NCI-H748 (cell line): Measurements from ENCODE around the gene OTOGL.
"Not testable (repeated sequence)": the region's sequence is repeated elsewhere in the genome, so short reads cannot be mapped to it uniquely, and the experiment has no call there.

ENCODE experiments used
- DNase-seq: peaks from one replicate; lab custom pipeline; 2025; ENCODE audit not compliant: unreplicated experiment; lab: John Stamatoyannopoulos, UW

The OTOGL gene

DNA sequence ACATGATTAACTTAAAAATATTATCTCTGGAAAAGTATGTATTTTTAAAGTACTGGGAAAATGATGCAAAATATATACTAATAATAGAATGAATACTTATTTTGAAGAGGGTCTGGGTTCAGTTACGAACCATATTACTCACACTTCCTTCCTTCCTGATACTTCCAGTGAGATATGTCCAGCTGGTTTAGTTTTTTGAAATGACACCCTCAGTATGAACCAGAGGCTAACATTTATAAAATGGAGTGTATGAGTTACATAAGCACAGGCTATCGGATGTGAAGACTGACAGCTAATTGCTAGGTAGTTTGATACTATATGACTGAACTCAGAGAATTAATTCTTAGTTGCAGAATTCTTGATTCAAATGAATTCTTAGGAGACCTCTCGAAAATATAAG, 122.9 kb downstream of the OTOGL start:
- no peak for DNase-seq

DNA sequence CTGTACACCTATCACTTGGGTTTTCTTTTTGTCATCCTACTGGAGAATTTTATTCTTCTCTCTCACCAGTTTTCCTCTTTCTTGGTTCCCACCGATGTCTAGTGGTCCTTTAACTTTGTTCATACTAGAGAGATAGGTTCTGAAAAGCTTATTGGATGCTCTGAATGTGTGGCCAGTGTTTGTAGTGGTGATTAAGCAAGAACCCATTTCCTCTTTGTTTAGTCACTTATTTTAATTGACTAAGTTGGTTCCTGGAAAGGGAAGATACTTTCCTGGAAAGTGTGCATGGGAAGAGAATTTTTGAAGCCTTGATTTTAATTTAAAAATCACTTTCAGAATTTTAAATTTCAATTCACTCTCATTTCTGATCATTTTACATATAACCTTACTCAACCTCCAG, 127.2 kb downstream of the OTOGL start:
- DNase-seq = no peak

DNA sequence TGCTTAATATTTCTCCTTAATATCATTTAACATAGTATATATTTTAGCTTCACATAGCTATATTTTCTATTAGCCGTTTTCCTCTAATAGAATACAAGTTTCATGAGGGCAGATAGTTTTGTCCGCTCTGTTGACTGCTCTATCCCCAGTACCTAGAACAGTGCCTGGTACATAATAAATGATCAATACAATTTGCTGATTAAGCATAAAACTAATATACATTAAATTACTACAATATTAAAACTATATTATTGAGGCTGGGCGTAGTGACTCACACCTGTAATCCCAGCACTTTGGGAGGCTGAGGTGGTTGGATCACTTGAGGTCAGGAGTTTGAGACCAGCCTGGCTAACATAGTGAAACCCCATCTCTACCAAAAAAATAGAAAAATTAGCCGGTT, 128.6 kb downstream of the OTOGL start:
- not testable (repeated sequence) for DNase-seq

DNA sequence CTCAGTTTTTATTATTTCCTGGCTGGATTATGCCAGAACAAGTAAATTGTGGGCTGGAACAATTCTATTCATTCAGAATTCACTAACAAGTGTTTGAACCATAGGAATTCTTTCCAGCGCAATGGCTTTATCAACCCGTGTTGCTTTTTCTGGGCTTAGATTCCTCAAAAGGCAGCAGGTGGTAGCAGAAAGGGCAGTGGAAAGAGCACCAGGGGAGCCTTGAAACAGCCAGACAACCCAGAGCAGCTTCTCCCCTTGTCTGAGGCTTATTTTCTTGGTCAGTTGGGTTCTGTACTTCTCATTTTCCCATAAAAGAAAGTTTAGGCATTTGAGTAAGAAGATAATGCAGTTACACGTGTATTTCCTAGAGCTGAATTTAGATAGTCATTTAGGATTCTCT, 130.7 kb downstream of the OTOGL start:
- peak; percentile 27 for DNase-seq

DNA sequence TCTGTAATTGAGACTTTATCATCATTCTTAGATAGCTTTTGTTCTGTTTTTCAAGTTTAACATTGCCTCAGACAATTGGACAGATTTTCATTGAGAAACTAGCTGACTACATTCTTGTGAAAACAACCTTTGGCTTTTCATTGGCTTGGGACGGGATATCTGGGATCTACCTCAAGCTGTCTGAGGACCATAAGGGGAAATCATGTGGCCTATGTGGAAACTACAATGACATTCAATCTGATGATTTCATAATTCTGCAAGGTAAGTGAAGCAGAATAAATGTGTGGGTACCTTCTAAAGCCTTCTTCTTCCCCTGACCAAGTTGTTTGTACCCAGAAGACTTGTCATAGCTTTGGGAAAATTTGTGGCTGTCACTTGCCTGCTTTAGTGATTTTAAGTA, 133.5 kb downstream of the OTOGL start:
- no peak for DNase-seq

DNA sequence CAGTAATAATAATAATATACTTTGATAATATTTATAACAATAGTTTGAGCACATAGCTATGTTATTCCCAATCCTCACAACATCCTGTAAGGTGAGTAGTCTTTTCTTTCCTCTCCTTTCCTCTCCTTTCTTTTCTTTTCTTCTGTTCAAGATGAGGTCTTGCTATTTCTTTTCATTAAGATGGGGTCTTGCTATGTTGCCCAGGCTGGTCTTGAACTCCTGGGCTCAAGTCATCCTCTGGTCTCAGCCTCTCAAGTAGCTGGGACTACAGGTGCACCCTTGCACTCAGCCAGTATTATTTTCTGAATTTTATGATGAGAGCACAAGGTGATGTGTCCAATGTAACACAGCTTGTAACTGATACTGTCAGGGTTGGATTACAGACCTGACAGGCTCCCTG, 134.6 kb downstream of the OTOGL start:
- DNase-seq = peak; percentile 33

DNA sequence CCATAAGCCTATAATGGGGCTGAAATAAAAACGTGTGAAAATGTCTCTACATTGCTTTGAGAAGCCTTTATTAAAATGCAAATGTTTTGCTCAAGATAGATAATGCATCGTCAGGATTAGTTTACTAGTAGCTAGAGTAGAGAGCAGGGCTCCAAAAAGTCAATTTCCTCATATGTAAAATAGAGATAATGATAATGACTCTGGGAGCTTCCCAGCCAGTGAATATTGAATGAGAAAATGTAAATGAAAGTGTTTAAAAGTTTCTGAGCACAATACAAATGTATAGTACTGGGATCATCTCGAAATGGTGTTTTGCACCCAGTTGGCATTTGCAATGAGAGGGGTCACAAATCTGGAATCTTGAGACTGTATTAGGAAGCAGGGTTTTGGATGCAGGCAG, 135.3 kb downstream of the OTOGL start:
- DNase-seq = no peak

DNA sequence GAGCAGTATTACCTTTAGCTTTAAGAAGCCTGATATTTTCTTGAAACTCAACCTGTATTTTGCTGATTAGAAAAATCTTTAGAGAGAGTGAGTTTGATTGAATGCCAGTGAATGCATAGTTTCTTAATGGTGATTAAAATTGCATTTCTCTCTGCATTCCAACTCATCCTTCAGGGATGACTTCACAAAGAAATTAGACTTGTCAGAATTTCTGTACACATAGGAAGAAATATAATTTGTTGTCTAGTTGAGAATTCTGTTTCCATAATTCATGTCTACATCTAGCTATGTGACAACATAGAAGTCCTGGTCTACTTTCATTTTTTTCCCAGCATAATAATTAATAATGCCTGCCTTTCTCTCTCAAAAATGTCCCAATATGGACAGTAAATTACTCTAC, 136.6 kb downstream of the OTOGL start:
- no peak for DNase-seq

DNA sequence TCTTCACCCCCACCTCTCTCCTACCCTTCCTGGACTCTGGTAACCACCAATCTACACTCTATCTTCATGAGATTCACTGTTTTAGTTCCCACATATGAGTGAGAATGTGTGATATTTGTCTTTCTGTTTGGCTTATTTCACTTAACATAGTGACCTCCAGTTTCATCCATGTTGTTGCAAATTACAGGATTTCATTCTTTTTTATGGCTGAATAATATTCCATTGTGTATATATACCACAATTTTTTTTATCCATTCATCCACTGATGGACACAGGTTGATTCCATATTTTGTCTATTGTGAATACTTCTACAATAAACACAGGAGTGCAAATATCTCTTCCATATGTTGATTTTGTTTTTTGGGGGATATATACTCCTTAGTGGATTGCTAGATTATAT, 140.5 kb downstream of the OTOGL start:
- DNase-seq = no peak

DNA sequence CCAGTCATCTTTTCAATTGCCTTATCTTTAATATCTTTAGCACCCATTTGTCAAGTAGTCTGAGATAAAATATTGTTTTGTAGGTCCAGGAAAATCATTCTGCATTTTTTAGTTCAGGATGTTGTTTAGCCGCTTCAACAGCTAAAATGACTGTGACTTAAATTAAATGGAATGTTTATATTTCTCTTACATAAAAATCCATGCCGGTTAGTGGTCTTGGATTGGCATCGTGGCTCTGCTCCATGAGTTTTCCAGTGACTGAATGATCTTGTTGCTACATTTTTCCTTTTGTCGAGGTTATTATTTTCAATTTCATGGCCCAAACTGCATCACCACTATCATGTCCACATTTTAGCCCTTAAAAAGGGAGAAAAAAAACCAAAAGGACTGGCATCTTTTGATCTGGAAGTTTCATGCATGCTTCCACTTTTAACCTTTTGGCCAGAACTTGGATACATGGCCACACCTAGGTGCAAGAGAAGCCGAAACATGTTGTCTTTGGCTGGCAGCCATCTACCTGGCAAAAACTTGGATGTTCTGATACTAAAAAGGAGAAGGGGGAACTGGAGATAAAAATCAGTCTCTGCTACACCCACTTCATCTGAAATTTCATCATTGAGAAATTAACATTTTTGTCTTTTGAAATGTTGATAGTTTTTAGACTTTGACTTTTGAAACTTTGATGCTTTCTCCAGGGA, 142.4 kb downstream of the OTOGL start:
- no peak for DNase-seq

DNA sequence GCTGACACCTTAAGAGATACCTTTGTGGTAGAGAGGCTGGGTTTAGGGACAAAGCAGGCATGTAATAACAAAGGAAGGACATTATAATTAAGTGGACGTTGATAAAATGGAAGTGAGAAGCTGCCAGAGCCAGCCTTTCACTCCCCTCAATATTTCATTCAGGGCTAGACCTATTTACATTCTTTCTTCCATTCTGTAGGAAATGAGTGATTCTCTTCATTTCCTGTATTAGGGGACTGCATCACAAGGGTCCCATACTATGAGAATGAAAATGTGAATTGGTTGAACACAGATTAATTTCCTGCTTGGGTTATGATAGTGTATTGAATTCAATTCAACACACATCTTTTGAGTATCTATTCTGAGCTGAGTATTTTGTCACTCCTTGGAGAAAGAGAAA, 143.0 kb downstream of the OTOGL start:
- DNase-seq = no peak

DNA sequence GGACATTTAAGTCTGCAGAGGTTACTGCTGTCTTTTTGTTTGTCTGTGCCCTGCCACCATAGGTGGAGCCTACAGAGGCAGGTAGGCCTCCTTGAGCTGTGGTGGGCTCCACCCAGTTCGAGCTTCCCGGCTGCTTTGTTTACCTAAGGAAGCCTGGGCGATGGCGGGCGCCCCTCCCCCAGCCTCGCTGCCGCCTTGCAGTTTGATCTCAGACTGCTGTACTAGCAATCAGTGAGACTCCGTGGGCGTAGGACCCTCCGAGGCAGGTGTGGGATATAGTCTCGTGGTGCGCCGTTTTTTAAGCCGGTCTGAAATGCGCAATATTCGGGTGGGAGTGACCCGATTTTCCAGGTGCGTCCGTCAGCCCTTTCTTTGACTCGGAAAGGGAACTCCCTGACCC, 150.2 kb downstream of the OTOGL start:
- DNase-seq = not testable (repeated sequence)

DNA sequence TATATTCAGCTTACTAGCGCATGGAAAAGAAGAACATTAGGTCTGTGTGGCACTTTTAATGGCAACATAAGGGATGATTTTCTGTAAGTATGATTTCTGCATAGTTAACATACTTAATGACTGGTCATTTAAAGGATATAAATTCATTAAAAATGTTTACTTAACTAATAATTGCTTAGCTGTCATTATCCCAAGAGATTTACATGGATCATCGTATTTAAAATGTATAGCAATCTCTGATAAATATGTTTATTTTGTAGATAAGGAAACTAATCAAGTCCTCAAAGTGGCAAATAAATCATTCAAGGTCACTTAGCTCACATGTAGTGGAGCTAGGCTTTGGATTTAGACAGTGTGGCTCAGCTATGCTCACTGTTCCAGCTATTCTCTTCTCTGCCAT, 158.6 kb downstream of the OTOGL start:
- DNase-seq = no peak

DNA sequence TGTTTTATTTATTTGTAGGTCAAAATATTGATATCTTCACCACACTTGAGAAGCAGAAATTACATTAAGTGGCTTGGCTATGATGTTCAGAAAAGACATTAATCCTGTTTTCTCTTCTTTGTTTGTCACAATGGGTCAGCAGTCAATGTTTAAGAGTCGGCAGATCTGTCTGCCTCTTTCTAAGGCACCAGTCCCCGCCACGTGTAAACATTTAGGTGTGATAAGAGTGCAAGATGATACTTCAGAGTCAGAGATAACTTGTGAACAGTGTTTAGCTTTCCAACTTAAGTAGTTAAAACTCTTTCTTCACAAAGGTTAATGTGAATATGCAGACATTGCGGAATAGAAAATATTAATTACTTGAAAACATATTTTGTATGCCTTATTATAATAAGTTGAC, 160.9 kb downstream of the OTOGL start:
- no peak for DNase-seq

DNA sequence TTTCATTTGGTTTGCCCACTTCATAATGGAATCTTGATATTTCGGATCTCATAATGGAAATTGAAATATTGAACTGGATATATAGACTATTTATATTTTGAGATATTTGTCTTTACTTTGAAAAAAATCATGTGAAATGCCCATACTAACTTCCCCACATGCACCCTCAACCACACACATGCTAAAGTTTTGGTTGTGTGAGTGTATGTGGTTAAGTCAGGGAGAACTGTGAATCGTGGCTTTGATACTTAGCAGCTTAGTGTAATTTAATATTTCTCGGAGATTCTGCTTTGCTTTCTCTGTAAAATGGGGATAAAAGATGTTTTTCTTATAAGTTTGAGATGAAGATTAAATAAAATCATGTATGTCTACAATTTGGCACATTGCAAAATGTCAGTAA, 162.1 kb downstream of the OTOGL start:
- no peak for DNase-seq

DNA sequence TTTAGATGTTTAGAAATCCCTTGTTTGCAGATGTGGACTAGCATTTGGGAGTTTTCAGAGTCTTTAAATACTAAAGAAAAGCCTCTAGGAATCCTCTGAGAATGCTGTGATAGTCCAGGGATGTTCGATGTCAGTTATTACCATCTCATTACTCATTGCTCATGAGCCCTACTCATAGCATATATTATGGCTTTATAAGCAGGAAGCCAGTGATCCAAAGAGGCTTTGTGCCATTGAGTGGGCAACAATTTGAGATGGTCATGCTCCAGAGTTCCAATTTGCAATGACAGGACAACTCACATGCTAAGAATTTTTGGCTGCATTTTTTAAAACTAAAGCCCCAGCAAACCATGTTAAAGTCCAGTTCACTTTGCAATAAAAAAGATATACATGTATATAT, 163.0 kb downstream of the OTOGL start:
- DNase-seq = no peak

DNA sequence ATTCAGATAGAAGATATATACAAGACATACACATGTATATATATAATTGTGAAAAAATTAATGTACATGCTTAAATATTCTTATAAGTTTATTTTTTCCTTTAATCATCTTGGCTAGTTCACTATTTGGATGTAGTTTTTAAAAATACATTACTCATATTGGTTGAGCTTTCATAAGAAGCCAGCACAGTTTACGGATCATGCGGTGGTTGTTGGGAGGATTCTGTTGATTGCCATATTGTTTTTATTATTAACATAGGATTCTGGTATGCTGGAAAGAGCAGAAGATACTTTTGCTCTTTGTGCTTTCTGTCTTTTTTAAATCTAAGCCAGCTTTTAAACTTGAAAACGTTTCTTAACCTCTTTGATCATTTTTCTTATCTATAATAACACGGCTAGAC, 163.4 kb downstream of the OTOGL start:
- no peak for DNase-seq

DNA sequence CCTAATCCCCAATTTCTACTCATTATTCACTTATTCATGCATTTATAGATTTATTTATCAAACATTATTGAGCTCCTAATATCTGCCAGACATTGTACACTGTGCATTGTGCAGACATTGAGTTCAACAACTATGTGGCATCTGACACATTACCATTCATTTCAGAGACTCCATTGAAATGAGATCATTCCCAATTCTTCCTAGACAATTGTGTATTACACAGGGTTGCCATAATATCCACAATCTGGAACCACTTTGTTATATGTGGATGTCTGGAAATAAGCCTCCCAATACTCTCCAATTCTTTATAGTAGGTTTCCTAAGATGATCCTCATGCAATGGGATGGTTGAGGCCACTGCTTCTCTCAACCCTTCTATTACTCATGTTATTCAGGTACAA, 165.0 kb downstream of the OTOGL start:
- no peak for DNase-seq

DNA sequence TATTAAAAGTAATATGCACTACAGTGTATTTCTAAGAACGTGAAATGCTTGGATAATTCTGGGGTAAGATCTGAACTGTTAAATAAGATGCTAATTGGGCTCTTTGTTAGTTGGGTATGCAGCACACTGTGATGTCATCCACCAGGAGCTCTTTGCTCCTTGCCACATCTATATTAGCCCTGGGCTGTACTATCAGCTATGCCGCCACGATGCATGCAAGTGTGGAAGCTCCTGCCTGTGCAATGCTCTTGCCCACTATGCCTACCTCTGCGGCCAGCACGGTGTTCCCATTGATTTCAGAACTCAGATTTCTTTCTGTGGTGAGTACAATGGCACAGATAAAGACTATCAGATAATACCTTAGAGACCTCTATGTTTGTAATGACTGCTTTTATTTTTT, 165.6 kb downstream of the OTOGL start:
- no peak for DNase-seq

DNA sequence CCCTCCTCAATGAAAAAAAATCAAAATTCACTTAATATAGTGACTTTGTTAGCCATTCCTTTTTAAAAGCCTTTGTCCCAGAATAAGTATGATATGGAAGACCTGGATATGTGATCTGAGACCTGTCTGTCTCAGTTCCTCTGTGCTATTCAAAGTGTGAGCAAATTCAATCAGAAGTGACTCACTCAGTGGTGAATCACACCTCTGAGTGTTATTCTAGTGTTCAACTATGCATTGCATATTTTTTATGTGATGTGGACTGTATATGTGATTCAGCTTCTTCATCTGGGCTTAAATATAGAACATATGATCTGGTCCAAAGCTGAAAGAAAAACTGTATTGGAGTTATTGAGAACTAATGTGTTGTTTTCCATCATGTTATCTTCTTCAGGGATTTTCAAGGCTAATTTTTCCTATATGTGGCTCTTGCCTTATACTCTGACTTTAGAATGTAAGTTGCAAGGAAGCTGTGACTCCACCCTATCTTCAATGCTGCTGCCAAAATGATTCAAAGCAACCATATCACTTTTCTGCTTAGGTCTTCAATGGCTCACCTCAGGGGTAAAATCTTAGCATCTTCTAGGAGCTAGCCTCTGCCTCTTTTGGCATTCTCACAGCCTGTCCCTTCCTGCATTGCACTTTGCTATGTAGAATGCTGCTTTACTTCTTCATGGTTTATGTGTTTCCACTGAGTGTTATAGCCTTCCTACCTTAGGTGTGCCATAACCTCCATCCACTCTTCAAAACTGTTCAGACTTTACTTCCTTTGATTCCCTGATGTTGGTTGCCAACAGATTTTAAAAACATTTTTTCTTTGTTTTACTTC, 169.8 kb downstream of the OTOGL start:
- DNase-seq = no peak

DNA sequence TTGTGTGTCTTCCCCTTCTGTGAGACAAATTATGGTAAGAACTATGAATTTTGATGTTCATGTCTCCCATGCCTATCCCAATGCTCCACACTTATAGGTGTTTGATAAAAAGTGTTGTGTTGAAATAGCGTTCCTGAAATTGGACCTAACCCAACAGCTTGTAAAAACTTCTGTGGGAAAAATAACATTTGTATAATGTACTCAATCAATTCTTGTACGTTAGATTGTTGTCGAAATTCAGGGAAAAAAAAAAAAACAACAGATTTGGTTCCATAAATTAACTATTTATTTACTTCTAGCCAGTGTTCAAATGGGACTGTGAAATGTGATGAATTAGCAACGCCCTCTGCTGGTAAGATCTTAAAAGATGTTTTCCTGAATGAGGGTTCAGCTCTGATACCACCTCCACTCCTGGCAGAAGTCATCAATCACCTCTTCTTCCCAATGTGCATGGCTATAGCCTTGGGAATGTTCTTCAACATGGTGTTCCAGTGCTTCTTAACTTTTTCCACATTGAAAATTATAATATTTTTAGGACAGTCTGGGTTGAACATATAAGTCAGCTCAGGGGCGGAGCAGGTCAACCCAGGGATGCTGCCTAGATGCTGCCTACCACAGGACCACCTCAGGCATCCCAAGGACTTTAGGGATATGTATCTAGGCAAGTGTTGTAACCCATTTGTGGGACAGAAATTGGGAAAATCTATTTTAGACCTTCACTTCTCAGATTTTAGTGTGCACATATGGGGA, 170.6 kb downstream of the OTOGL start:
- peak; percentile 73 for DNase-seq

DNA sequence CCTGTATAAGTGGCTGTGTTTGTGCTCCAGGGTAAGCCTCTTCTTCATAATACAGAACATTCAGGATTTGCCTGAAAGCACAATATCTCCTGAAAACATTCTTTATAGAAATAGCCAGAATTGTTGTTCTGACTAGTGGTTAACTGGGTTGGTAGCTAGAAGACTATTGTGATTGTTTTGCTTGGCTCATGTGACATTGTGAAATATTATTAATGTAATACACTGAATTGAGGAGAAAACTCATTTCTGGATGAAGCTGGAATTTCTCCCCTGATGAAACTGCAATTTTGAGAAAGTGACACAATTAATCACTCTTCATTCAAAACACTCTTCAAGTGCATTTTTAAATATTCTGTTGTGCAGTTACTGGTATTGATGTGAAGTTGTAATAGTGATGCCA, 172.4 kb downstream of the OTOGL start:
- no peak for DNase-seq
